ENCODE data around the gene SECTM1. TPM values are rescaled to one million over a fixed set of nuclear protein-coding genes. Genes with fewer than 3 reads are reported as not detected.

Gene SECTM1
- total RNA-seq, 4 donors from 2014 or later = 9.5 to 17.5 (median 14.7) TPM

- TF ChIP-seq, protein P1, sequence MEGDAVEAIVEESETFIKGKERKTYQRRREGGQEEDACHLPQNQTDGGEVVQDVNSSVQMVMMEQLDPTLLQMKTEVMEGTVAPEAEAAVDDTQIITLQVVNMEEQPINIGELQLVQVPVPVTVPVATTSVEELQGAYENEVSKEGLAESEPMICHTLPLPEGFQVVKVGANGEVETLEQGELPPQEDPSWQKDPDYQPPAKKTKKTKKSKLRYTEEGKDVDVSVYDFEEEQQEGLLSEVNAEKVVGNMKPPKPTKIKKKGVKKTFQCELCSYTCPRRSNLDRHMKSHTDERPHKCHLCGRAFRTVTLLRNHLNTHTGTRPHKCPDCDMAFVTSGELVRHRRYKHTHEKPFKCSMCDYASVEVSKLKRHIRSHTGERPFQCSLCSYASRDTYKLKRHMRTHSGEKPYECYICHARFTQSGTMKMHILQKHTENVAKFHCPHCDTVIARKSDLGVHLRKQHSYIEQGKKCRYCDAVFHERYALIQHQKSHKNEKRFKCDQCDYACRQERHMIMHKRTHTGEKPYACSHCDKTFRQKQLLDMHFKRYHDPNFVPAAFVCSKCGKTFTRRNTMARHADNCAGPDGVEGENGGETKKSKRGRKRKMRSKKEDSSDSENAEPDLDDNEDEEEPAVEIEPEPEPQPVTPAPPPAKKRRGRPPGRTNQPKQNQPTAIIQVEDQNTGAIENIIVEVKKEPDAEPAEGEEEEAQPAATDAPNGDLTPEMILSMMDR (IDR thresholded peaks at IDR 0.05; ENCODE audit: low read depth) = no peak
These were observed 37.1 kb upstream of the SECTM1 start for GRCh38 chr17:82370471-82371332.

GRCh38 chr17:82369211-82369610, 35.6 kb upstream of the SECTM1 start:
- TF ChIP-seq, protein P1 (IDR thresholded peaks at IDR 0.05; ENCODE audit: low read depth) = no peak

GRCh38 chr17:82367724-82368524, 34.4 kb upstream of the SECTM1 start:
- TF ChIP-seq, protein P1 (IDR thresholded peaks at IDR 0.05; ENCODE audit: low read depth) = no peak

GRCh38 chr17:82366749-82367148, 33.2 kb upstream of the SECTM1 start:
- TF ChIP-seq, protein P1 (IDR thresholded peaks at IDR 0.05; ENCODE audit: low read depth) = no peak

DNA sequence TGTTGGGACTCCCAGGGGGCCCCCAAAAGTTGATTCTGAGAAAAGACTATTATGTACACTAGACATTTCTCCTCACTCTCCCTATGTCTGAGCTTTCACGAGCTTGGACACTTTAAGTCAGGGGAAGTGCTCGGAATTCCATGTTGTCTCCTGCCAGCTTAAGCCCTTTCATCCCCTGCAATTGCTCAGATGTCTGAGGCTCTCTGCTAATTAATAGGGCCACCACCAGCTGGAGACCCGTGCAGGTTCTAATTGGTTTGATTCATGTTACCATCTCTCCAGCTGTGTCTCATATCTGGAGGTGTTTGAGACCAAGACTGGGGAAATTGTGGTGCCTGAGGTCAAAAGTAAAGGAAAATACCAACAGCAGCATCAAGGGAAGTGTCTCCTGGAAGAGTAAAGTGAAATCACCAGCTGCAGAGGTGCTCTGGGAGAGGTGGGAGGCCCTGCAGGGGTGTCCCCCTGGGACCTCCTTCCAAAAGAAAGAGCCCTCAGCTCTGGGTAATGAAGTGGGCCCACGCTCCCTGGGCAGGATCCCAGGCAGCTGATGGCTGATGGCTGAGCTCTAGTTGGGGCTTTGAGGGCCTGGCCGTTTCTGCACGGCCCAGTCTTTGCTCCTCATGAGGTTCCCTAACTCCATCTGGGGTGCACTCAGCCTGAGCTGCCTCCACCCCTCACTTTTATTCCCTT, 32.2 kb upstream of the SECTM1 start:
- TF ChIP-seq, protein P1 (IDR thresholded peaks at IDR 0.05; ENCODE audit: low read depth) = no peak

DNA sequence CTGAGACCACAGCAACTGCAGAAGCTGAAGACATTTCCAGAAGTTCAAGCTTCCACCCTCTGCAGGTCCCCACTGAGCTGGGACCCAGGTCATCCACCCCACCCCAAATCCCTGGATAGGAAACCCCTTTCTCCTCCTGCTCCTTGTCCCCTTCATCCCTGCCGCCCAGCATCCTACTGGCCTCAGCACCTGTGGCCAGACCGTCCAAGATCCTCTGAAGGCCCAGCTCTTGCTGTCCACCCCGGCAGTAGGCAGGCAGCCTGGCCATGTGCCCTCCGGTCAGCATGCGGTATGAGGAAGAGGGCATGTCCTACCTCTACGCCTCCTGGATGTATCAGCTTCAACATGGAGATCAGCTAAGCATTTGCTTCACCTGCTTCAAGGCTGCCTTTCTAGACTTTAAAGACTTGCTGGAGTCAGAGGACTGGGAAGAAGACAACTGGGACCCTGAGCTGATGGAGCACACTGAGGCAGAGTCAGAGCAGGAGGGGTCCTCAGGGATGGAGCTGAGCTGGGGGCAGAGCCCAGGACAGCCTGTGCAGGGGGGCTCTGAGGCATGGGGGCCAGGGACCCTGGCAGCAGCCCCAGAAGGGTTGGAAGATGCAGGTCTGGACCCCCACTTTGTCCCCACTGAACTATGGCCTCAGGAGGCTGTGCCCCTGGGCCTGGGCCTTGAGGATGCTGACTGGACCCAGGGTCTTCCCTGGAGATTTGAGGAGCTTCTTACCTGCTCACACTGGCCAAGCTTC, 28.5 kb upstream of the SECTM1 start:
- TF ChIP-seq, protein P1 (IDR thresholded peaks at IDR 0.05; ENCODE audit: low read depth) = no peak

Data from subcutaneous adipose tissue (tissue), 4 donors.